Measurements from ENCODE around the gene SLC2A4.

DNA sequence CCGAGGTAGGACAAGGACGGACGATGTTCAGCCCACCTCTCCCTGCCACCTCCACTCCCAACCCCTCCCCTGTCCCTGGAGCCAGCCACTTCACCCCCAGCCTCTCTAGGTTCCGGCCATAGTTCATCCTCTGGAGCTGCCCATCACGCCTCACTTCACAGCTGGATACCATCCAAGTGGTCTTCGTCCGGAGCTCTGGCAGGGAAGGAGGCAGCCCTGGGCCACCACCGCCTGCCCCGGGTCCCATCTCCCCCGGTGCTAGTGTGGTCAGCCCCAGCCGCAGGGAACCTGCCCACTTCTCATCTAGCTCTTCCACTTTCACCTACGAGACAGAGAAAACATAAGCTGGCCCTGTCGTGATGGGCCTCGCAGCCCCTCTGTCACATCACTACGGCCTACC lies 39.9 kb downstream of the SLC2A4 start:
- TF ChIP-seq, protein P1, sequence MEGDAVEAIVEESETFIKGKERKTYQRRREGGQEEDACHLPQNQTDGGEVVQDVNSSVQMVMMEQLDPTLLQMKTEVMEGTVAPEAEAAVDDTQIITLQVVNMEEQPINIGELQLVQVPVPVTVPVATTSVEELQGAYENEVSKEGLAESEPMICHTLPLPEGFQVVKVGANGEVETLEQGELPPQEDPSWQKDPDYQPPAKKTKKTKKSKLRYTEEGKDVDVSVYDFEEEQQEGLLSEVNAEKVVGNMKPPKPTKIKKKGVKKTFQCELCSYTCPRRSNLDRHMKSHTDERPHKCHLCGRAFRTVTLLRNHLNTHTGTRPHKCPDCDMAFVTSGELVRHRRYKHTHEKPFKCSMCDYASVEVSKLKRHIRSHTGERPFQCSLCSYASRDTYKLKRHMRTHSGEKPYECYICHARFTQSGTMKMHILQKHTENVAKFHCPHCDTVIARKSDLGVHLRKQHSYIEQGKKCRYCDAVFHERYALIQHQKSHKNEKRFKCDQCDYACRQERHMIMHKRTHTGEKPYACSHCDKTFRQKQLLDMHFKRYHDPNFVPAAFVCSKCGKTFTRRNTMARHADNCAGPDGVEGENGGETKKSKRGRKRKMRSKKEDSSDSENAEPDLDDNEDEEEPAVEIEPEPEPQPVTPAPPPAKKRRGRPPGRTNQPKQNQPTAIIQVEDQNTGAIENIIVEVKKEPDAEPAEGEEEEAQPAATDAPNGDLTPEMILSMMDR (IDR thresholded peaks at IDR 0.05; ENCODE audit: insufficient read depth, low read length, poor library complexity, severe bottlenecking): no peak
- TF ChIP-seq EZH2phosphoT487 (conservative IDR thresholded peaks at IDR 0.05; ENCODE audit: low read length): no peak

All from SU-DHL-6 (cell line).